ENCODE results near the gene OSBPL7. TPM values are rescaled to one million over a fixed set of nuclear protein-coding genes. Genes with fewer than 3 reads are reported as not detected.

Gene OSBPL7
- polyA plus RNA-seq, 1 donor (not counting 4 experiments of a cell fraction or from before 2014, with no cell fraction given): 1.9 TPM

- no peak overlapping the region for H3K4me3 ChIP-seq (ENCODE audit: control insufficient read depth in 2 of 3, extremely low read depth in 1 of 3, insufficient read depth in 2 of 3, low read depth in 1 of 3, low read length in 3 of 3)
- no peak overlapping the region for H3K9ac ChIP-seq (ENCODE audit: control insufficient read depth, extremely low read depth, insufficient read depth, low read length)
- H4K20me1 ChIP-seq (ENCODE audit: control insufficient read depth, extremely low read depth, insufficient read depth, low read length): no peaks in the 10 kb centered on the region
- H3K36me3 ChIP-seq (ENCODE audit: control insufficient read depth in 2 of 2, extremely low read depth in 1 of 2, insufficient read depth in 2 of 2, low read length in 2 of 2): peaks cover 0 to 4% of the 10 kb centered on the region in 2 experiments
- H3K4me2 ChIP-seq (ENCODE audit: control insufficient read depth, extremely low read depth, insufficient read depth, low read depth, low read length): no peak overlapping the region
- H3K9me1 ChIP-seq (ENCODE audit: control insufficient read depth, extremely low read depth, insufficient read depth, low read length): peaks cover 4% of the 10 kb centered on the region
- dilution Hi-C loops (cut with MboI; ENCODE audit: extremely low pct_ligation_motif_present, low sequenced_read_pairs): no loop called here
- H3K9me3 ChIP-seq (ENCODE audit: control insufficient read depth, low read depth, low read length): no peaks in the 10 kb centered on the region
- no peak overlapping the region for H2AFZ ChIP-seq (ENCODE audit: control insufficient read depth, low read length)
- no peaks in the 10 kb centered on the region for H3K27me3 ChIP-seq (ENCODE audit: control insufficient read depth, extremely low read depth, insufficient read depth, low read length)
- FAIRE-seq (no peak), DNase-seq (ENCODE audit: low read depth, low spot score) (no peak)
- H3K27ac ChIP-seq (ENCODE audit: control insufficient read depth, insufficient read depth, low read length): no peak overlapping the region
- TF ChIP-seq EZH2 (IDR thresholded peaks at IDR 0.05; ENCODE audit: low read length) (no peak), CTCF (optimal IDR thresholded peaks at IDR 0.05 in 1 of 3, IDR thresholded peaks at IDR 0.05 in 1 of 3, conservative IDR thresholded peaks at IDR 0.05 in 1 of 3; ENCODE audit: extremely low read depth in 1 of 3, insufficient read depth in 2 of 3, low read length in 3 of 3) (no peak)
- no peaks in the 10 kb centered on the region for H3K79me2 ChIP-seq (ENCODE audit: control insufficient read depth, insufficient read depth, low read length)
- peaks cover 20% of the 10 kb centered on the region for H3K4me1 ChIP-seq (ENCODE audit: control insufficient read depth, extremely low read depth, insufficient read depth, low read length)
These were observed 9.9 kb downstream of the OSBPL7 start for GRCh38 chr17:47811709-47812108.

GRCh38 chr17:47810901-47811635, 10.5 kb downstream of the OSBPL7 start:
- Histone ChIP-seq H4K20me1 (ENCODE audit: control insufficient read depth, extremely low read depth, insufficient read depth, low read length) (no peaks in the 10 kb centered on the region), H3K4me1 (ENCODE audit: control insufficient read depth, extremely low read depth, insufficient read depth, low read length) (peaks cover 20% of the 10 kb centered on the region), H3K79me2 (ENCODE audit: control insufficient read depth, insufficient read depth, low read length) (no peaks in the 10 kb centered on the region), H3K27ac (ENCODE audit: control insufficient read depth, insufficient read depth, low read length) (peak overlapping the region; percentile 85), H3K9ac (ENCODE audit: control insufficient read depth, extremely low read depth, insufficient read depth, low read length) (peak overlapping the region; percentile 62), H2AFZ (ENCODE audit: control insufficient read depth, low read length) (no peak overlapping the region), H3K4me2 (ENCODE audit: control insufficient read depth, extremely low read depth, insufficient read depth, low read depth, low read length) (peak overlapping the region; percentile 72), H3K27me3 (ENCODE audit: control insufficient read depth, extremely low read depth, insufficient read depth, low read length) (no peaks in the 10 kb centered on the region), H3K9me3 (ENCODE audit: control insufficient read depth, low read depth, low read length) (no peaks in the 10 kb centered on the region), H3K9me1 (ENCODE audit: control insufficient read depth, extremely low read depth, insufficient read depth, low read length) (peaks cover 4% of the 10 kb centered on the region), H3K4me3 (ENCODE audit: control insufficient read depth in 2 of 3, extremely low read depth in 1 of 3, insufficient read depth in 2 of 3, low read depth in 1 of 3, low read length in 3 of 3) (peak overlapping the region in 1 of 3 experiments; percentile 30), H3K36me3 (ENCODE audit: control insufficient read depth in 2 of 2, extremely low read depth in 1 of 2, insufficient read depth in 2 of 2, low read length in 2 of 2) (peaks cover 0 to 4% of the 10 kb centered on the region in 2 experiments)
- FAIRE-seq (no peak), DNase-seq (ENCODE audit: low read depth, low spot score) (no peak)
- dilution Hi-C loops (cut with MboI; ENCODE audit: extremely low pct_ligation_motif_present, low sequenced_read_pairs): no loop called here
- no peak for TF ChIP-seq EZH2 (IDR thresholded peaks at IDR 0.05; ENCODE audit: low read length)
- TF ChIP-seq CTCF (optimal IDR thresholded peaks at IDR 0.05 in 1 of 3, IDR thresholded peaks at IDR 0.05 in 1 of 3, conservative IDR thresholded peaks at IDR 0.05 in 1 of 3; ENCODE audit: extremely low read depth in 1 of 3, insufficient read depth in 2 of 3, low read length in 3 of 3): no peak

All from keratinocyte (primary cell).